GM19240 (cell line): ENCODE data around the gene TMEM271.

Experiments used
- DNase-seq: peaks from one replicate; pipeline ENCODE4 v3.0.0; 2011; ENCODE audit warnings: low spot score; ENCODE audit not compliant: insufficient read length

The TMEM271 gene

DNA sequence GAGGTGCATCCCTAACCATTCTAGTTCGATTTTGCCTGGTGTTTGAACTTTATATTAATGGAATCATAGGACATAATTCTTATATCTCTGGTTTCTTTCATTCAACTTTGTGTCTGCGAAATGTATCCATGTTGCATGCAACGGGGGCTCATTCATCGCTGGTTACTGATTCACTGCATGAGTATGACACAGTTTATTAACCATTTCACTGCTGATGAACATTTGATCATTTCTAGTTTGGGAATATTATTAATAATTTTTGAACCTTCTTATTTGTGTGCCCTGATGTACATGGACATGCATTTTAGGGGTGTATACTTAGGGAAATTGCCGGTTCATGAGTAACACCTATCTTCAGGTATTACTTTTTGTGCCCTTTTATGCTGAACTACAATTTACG is 5.1 kb upstream of the TMEM271 start:
- no peak for DNase-seq

DNA sequence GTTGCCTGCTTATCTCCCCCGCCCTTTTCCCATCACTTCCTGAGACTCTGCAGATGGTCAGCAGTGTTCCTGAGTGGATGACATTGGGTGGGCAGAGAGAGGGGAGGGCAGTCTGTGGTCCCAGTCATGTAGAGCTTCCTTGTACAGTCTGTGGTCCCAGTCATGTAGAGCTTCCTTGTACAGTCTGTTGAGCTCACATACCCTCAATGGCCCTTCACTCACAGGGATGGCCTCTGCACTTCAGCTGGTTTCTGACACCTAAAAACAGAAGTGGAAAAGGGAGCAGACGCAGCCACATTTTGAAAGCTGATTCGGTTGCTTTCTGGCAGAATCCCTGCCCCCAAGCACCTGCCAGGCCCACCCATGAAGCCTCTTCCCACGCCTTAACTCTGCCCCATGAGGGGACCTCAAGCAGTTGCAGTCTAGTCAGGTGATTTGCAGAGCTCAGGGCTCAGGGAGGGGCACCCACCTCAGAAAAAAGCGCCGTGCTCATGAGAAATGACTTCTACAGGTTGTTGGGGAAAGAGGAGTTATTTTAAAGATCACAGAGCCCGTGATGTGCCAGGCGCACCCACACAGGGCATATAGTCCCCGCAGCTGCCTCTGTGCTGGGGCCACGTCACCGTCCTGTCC is 3.6 kb upstream of the TMEM271 start:
- no peak for DNase-seq

DNA sequence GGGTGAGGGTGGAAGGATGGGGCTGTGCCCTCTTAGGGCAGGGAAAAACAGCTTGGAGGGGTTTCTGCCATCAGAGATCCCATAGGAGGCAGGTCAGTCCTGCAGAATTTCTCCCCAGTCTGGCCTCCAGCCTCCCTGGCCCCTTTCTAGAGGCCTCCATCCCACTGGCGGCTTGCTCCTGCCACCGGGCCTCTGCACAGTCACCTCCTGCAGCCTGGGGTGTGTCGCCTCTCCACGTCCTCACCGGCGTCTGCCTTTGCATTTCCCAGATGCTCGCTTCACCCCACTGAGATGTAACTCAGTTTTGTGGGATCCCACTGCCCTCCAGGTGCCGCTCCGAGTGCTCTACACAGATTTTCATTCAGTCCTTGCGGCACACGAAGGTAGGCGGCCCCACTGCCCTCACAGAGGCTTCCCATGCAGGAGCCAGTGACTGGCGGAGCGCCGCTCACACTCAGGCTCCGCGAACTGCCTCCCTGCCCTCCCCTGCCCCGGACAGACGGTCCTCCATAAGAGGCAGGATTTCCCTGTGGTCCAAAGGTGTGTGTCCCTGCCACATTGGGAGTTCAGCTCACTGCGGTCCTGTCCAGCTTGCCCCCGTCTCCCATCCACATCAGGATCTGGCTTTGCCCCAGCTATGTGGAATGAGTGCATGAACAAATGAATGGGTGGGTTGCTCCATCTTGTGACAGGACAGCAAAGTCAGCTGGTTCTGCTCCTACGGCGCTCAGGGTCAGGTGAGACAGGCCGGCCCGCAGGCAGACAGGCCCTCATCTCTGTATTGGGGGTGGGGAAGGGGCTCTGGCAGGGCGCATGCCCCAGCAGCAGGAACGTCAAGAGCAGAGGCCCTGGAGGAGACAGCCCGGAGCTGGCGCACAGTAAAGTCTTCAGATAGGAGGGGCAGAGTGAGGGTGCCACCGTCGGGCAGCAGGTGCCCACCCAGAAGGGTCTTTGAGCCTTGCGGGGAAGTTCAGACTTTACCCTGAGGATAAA is 2.7 kb upstream of the TMEM271 start:
- no peak for DNase-seq

DNA sequence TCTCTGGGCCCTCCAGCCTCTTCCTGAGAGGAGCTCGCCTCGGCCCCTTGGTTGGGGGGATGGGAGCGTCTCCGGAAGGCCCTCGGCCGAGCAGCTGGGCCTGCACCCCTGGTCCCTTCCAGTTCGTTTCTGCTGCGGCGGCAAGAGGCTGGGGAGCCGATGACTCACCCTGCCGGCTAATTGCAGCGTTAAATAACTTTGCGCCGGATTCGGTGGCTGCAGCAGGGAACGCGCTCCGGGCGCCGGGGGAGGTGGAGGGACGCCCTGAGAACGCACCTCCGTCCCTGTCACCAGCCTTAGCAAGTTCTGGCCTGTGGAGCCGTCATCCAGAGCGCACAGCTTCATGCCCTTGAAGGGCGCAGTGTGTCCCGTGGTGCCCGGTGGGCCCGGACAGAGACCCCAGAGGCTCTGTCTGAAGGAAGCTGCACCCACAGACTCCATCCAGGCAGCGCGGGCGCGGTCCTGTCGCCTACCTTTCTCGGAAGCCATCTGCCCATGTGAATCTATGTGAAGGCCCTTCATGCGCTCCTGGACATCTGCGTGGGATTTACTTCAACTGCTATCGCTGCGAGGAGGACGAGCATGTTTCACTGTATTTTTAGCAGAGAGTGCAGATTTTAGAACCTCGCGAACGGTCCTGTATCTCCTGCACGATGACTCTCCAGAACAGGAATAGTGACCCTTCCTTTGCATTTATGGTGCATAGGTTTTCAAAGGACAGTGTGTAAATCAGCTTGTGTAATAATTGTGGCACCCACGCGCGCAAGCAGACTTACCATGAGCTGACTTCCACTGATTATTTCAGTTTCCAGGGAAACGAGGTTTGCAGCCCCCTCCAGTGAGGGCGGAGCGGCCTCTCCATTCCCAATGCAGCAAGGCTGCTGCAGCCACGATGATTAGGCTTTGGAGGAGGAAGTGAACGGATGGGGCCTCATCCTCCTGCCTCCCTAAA is 1.7 kb upstream of the TMEM271 start:
- no peak for DNase-seq

DNA sequence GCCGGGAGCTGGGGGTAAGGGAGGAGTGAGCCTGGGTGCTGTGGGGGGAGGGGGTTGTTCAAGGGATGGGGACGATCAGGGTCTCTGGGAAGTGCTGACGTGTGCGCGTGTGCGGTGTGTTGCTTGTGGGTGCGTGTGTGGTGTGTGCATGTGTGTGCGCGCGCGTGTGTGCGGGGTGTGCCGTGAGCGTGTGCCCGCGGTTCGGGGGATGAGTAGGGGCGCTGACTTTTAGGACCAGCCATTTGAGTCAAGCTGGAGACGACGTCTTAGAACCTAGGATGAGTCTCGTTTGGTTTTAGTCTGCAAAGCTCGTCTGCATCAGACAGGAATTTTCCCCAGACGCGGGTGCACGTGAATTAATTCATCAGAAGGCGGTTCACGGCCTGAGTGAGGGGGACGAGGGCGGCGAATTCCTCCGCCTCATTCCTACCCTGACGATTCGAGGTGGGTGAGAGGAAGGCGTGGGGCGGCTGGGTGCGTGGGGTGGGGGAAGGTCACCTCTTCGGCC is 950 bp upstream of the TMEM271 start:
- DNase-seq = no peak

DNA sequence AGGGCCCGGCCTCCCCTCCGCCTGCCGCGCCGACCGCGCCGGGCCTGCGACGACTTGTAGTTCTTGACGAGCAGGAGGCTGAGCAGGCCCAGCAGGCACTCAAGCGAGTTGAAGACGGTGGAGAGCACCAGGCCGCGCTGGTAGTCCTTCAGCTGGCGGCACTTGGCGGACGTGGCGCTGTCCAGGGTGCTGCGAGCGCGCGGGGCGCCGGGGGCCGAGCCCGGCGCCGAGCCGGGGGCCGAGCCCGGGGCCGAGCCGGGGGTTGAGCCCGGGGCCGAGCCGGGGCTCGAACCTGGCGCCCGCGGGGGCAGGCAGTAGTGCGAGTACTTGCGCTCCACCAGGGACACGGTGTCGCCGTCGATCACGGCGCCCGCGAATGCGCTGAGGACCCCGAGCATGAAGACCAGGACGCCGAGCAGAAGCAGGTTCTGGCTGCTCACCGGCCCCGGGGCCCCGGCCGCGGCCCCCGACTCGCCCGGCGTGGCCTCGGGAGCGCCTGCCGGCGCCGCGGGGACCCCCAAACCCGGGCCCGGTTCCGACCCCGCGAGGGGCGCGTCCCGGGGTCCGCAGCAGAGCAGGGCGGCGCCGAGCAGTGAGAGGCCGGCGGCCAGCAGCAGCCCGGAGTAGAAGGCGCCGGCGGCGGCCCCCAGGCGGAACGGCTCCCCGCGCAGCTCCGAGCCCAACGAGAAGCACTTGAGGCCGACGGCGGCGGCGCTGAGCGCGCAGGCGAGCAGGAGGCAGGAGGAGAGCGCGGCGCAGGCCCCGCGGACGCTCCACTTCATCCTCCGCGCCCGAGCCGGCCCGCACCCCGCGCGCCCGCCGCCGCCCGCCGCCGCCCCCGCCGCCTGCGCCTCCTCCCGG is 584 bp downstream of the TMEM271 start:
- no peak for DNase-seq

DNA sequence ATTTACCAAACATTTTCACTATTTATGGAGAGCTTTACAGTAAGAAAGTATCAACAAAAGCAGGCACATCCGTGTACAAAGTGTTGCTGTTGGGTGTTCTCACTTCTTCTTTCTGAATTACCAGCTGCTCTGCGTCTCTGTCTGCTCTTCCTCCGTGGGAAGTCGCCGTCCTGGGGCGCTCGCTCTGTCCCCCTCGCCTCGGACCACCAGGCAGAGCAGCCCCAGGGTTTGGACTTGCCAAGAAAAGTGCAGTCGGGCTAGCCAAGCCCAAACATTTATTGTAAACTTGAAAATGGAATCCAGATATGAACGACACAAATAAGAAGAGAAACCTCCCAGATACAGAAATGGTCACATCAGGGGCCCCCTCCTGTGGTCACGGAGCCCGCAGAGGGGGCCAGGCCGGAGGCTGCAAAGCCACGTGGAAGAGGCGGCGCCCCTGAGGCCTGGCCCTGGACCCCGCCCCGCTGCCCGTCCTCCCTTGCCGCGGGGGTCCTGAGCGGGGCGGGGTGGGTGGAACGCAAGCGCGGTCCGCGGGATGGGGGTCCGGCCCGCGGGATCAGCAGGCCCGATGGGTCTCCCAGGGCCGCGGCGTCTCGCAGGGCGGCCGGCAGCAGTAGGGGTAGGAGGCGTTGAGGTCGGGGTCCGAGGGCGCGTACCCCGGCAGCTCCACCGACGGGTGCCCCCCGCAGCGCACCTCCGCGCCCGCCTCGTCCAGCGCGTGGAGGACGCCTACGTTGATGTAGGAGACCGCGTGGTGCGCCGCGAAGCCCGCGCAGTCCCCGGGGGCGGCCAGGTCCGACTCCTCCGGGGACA is 1.5 kb downstream of the TMEM271 start:
- DNase-seq = no peak

DNA sequence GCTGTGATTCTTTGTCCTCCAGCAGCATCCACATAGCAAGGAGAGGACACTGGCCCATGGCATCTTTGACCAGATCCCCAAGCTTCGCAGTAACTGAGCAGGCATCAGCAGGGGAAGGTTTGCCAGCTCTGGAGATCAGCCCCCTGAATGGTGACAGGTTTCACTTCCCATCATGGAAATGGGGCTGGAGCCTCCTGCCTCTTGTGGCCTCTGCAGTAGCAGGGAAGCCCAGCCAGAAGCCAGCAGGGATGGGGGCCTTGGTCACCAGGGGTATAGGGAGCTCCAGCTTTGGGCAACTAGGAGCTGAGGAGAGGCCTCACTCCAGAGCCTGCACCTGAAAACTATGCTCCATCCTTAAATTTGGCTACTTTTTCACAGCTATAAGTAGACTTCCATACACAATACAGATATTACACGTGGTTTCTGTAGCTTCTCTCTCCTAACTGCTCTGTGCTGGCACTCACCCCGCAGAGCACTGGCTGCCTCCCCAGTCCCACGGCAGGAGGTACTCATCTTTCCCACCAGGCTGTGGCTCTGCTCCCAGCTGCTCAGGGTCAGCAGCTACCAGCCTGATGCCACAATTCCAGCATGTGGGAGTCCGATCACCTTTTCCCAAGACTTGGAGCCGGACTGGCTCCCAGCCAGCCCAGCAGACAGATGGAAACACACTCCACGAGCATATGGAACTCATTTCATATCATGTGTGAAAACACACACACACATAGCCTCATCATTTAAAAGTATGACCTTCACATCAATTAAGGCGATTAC is 2.8 kb downstream of the TMEM271 start:
- no peak for DNase-seq

DNA sequence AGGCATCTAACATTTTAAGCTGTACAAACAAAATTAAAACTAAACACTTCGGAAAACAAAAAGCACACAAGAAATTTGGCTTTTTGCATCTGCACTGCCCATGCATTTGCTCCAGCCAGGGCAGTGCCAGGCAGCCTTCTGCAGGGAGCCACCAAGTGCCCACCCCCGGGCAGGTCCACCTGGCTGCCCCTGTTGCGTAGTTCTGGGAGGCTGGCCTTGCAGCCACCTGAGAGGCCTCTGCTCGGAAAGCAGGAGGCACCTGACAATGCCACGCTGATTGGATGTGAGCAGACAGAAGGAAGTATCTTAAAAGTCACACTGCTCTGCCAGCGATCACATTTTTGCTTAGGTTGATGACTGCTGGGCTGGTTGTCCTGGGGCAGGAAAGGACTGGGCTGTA is 3.5 kb downstream of the TMEM271 start:
- DNase-seq = no peak

DNA sequence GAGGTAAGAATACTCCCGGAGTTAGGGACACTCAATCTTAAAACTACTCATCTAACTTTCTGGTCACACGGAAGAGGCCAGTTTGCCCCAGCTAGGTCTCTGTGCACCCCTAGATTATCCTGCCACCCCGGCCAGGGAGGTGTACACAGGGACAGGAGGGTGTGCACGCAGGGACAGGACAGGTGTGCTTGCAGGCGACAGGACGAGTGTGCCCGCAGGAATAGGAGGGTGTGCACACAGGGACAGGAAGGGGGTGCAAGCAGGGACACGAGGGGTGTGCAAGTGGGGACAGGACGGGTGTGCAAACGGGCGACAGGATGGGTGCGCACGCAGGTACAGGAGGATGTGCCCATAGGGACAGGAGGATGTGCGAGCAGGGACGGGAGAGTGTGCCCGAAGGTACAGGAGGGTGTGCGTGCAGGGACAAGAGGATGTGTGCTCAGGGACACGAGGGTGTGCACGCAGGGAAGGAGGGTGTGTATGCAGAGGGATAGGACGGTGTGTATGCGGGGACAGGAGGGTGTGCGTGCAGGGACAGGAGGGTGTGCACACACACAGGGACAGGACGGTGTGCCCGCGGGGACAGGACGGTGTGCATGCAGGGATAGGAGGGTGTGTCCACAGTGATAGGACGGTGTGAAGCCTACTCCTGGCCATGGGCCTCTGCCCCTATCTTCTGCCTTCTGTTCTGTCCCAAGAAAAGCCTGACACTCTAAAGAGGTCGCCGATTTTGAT is 4.1 kb downstream of the TMEM271 start:
- DNase-seq = no peak

DNA sequence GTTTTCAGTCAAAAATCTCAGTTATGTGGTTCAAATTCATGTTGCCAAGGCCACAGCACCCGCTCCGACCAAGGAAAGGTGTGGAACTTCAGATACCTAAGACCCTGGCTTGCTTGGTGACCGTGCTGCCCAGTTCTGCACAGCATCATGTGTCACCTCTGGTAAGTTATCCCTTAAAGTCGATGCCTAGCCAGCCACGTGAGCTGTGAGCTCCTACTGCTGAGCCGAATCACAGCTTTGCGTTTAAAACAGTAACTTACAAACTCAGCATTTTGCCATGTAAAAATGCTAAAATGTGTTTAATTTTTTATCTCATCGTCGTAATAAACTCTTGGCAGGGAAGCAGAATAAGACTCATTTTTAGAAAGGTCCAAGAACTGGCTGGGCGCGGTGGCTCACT is 5.3 kb downstream of the TMEM271 start:
- no peak for DNase-seq

DNA sequence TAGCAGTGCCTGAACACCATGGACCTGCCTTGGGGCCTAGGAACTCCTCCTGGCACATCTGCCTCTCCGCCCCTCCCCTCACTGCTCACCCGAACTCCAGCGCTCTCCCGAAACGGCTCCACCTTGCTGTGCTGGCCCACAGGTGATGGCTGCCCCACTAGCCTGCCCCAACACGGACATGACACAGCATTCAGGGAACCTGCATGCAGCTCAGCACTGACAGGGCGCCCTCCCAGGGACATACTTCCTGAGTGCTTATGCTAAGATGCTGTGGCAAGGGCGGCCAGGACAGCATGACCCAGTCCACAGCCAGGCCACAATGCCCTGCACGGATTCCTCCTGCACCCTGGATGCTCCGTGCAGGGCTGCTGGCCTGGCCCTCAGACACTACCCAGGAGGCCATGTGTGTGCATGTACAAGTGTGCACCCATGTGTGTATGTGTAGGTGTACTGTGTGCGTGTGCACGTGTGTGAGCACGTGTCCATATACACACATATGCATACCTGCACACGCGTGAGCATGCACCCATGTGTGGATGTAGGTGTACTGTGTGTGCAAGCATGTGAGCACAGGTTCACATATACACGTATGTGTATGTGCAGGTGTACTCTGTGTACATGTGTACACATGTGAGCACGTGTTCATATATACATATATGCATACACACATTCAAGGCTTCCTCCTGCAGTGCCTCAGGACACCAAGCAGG is 6.0 kb downstream of the TMEM271 start:
- no peak for DNase-seq

DNA sequence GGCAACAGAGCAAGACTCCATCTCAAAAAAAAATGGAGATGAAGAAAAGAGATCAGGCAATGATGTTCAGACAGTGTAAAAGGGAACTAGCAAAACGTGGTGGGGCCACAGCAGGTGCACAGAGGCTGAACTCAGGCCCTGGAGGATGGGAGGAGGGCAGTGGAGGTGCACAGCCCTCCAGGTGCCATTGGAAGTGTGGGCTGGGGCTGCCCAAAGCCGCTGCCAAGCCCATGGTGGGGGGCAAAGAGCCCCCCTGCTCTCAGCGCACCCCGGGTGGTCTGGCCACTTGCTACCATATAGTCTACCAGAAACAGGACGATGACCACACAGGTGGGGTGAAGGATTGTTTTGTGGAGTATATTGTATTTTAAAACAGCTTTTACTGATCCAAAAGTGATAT is 7.1 kb downstream of the TMEM271 start:
- DNase-seq = no peak

DNA sequence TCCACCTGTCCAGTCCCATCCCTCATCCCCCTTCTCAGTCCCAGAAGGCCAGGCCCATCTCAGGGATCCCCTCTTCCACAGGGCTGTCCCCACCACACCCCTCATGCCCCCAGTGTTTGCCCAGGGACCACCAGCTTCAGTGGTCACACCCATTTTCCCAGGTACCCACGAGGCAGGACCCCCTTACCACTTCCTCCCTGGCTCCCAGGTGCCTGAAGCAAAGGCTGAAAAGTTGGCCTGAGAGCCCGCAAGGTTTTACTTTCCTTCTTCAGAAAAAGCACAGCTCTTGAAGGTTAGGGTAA is 7.8 kb downstream of the TMEM271 start:
- DNase-seq = no peak

DNA sequence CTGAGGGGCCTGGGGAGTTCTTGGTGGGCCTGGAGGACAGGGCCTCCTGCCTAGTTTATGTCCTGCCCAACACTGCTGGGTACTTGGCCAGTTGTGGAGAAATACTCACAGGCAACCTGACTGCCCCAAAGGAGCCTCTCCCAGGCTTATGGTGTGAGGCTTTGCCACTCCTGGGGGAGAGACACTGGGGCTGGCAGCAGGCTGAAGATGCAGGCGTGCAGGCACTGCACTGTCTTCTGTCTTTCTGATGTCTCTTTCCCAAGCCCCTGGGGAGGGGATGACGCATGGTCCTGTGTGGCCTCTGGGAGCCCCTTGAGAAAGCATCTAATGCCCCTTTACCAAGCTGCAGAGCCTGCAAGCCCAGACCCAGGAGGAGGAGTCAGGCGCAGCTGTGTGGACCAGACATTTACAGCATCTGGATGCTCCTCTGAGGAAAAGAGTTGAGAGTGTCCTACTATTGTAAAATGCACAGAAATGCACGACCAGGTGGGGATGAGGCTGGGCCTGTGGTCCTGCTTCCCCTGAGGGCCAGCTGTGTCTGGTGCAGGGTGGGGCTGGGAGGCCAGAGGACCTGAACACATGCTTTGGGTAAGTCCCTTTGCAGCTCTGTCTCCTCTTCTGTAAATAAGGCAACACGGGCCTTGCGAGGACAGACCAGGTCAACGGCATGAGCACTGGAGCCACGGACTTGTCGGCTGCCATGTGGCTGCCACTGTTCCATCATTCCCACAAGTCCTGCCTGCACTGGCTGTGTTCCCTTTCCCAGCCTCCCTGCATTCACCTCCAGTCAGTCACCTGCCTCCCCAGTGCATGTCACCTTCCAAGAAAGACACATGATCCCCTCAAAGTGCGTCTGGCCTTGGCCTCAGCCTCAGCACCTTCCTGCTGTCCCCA is 8.4 kb downstream of the TMEM271 start:
- DNase-seq = no peak

DNA sequence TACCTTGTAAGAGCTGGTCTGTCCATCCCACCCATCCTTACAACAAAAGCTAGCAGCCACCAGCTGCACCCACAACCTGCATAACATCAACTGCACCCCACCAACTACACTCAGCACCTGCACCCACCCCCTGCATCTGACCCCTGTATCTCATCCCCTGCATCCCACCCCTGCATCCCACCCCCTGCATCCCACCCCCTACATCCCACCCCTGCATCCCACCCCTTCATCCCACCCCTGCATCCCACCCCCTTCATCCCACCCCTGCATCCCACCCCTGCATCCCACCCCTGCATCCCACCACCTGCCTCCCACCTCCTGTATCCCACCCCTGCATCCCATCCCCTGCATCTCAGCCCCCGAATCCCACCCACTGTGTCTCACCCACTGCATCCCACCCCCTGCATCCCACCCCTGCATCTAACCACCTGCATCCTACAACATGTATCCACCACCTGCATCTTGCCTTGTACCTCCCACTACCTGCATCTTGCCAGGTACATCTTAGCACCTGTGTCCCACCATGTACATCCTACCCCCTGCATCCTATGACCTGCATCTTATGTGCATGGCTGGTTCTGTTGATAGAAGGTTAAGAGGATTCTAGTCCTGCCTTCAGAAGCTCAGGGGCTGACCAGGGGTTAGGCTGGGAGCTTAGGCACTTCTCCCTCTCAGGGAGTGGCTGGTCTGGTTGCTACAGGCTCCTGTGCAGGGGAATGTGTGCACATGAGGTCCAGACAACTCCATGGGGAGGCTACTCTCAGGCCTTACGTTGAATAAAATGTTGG is 9.4 kb downstream of the TMEM271 start:
- no peak for DNase-seq
